Testis (tissue), 5 donors: ENCODE results near the gene PRKAG3. TPM values are rescaled to one million over a fixed set of nuclear protein-coding genes. Genes with fewer than 3 reads are reported as not detected.

Experiments
- DNase-seq: peaks from one replicate; pipeline ENCODE4 v3.0.0-alpha.2; 2019
- H3K27ac ChIP-seq, 2 donors: fragments of 200-600 bp; sonication (generic); one replicate each; pipeline ENCODE4 v1.5.1; 2019
- H3K27me3 ChIP-seq: fragments of 200-600 bp; sonication (generic); one replicate; pipeline ENCODE4 v1.5.1; 2019
- H3K36me3 ChIP-seq: fragments of 200-600 bp; sonication (generic); one replicate; pipeline ENCODE4 v1.5.1; 2017; ENCODE audit warnings: low read depth; ENCODE audit errors: missing control alignments
- H3K4me1 ChIP-seq: fragments of 200-600 bp; sonication (generic); one replicate; pipeline ENCODE4 v1.5.1; 2019
- H3K4me3 ChIP-seq, 2 donors: fragments of 200-600 bp; sonication (generic); one replicate each; pipeline ENCODE4 v1.5.1; 2017 to 2019
- H3K9me3 ChIP-seq: fragments of 200-600 bp; sonication (generic); one replicate; pipeline ENCODE4 v1.5.1; 2017
- POLR2A ChIP-seq: fragments of 450-650 bp; IDR thresholded peaks from one replicate; pipeline ENCODE4 v1.6.1; 2017; ENCODE audit warnings: antibody characterized with exemption, mild to moderate bottlenecking, moderate library complexity
- WGBS, 2 donors: methylation state at CpG; one replicate each; pipeline ENCODE4 v1.1.5; 2018; 5-methylcytosine and 5-hydroxymethylcytosine counted together
- intact Hi-C: fragments of 100-400 bp; cut with DNase I; formaldehyde crosslinking; loops from one replicate; pipeline ENCODE4 v1.15.1; 2023; ENCODE audit warnings: low total_unique reads
- long read RNA-seq, 2 donors: transcript quantifications; one replicate each; lab custom pipeline, GENCODE V29; 2026
- polyA plus RNA-seq: library from polyadenylated mRNA; stranded (reverse); fragments of 350-450 nt; fragmentation: Illumina TruSeq; extraction: RNeasy Lipid Tissue Mini Kit (QIAGEN cat#74804); gene quantifications from one replicate; pipeline ENCODE4 v1.2.3, GENCODE V29; 2014; ENCODE audit warnings: low read depth, low replicate concordance; ENCODE audit not compliant: insufficient read depth
- total RNA-seq, 2 donors: library from RNA; depleted of rRNA; stranded (reverse); fragments of >200 nt; gene quantifications; one replicate each; pipeline ENCODE4 v1.2.3, GENCODE V29; 2016
- TF ChIP-seq, protein P1 (sequence below), 3 experiments: fragments of 450-650 bp in 2 of 3; fragments of 200-600 bp in 1 of 3; sonication (generic) in 1 of 3; IDR thresholded peaks; one replicate each; pipeline ENCODE4 v1.5.1; 2016 to 2019; ENCODE audit warnings: antibody characterized with exemption in 3 of 3, mild to moderate bottlenecking in 2 of 3, moderate library complexity in 1 of 3

Gene PRKAG3
- total RNA-seq (under 1 TPM; 0.25 to 0.39 TPM), polyA plus RNA-seq (0.40 TPM)
- long read RNA-seq, donor 1 = 0 reads
- long read RNA-seq, donor 2 = 0 reads

DNA sequence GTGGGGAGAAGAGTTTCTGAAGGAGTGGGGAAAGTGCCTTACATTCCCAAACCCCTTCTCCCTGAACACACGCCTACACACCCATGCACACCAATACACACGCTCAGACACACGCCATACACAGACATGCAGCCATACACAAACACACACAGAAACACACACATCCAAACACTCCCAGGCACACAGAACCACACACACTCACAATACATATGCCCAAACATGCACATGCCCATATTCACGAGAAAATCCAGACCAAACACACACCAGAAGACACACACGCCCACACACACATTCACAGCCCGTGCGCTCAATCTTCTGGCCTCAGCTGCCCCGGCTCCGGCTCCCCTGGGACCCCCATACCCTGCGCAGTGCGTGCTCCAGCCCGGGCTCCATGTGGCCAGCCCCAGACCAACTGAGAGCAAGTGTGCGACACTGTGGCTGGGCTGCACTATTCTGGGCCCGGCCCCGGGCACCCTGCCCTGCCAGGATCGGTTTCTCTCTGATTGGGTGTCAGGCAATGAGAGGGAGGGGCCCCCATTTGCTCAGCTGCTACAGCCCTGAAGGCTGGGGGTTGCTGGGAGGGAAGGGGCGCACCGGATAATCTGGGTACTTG lies at the start of gene PRKAG3:
TSS of gene PRKAG3 (minus strand) at position 426 of the 613 bp plus-strand sequence.
- H3K27ac ChIP-seq = no peak within 1 kb of the TSS
- no peak for DNase-seq
- no peaks in the 10 kb centered on the region for H3K27me3 ChIP-seq
- no peak within 1 kb of the TSS for H3K4me3 ChIP-seq
- intact Hi-C loops = no loop called here
- WGBS, 2 donors = 75 to 80% methylated on average over 14 to 18 of the region's 18 CpGs
- H3K4me1 ChIP-seq = peaks cover 8% of the 10 kb centered on the region
- no peaks in the 10 kb centered on the region for H3K36me3 ChIP-seq
- TF ChIP-seq, protein P1, sequence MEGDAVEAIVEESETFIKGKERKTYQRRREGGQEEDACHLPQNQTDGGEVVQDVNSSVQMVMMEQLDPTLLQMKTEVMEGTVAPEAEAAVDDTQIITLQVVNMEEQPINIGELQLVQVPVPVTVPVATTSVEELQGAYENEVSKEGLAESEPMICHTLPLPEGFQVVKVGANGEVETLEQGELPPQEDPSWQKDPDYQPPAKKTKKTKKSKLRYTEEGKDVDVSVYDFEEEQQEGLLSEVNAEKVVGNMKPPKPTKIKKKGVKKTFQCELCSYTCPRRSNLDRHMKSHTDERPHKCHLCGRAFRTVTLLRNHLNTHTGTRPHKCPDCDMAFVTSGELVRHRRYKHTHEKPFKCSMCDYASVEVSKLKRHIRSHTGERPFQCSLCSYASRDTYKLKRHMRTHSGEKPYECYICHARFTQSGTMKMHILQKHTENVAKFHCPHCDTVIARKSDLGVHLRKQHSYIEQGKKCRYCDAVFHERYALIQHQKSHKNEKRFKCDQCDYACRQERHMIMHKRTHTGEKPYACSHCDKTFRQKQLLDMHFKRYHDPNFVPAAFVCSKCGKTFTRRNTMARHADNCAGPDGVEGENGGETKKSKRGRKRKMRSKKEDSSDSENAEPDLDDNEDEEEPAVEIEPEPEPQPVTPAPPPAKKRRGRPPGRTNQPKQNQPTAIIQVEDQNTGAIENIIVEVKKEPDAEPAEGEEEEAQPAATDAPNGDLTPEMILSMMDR (IDR thresholded peaks at IDR 0.05) = no peak
- no peak for TF ChIP-seq POLR2A
- no peaks in the 10 kb centered on the region for H3K9me3 ChIP-seq

DNA sequence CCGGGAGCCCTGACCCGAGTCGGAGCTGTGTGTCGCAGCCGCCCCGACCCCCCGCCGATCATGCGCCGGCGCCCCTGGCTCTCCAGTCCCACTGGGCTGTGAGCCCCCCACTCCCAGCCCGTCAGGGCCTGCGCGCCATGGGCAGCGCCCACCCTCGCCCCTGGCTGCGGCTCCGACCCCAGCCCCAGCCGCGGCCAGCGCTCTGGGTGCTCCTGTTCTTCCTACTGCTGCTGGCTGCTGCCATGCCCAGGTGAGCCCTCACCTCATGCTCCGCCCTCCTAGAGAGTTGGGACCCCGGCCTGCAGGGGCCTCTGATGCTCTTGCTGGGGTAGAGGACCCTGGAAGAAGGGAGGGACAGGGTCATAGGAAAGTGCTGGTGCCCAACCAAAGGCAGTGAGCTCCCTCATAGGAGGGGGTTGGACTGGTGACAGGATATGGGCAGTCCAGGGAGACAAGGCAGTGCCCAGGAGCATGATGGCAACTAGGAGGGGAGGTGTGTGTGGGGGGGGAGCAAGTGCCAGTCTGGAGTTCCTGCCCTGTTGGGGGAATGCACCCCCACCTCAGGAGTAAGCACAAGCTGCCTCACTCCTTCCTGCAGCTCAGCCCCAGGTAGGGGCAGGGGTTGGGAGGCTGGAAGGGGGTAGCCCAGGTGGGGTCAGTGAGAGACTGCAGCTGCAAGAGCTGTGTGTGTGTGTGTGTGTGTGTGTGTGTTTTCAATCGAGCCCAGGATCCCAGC lies 49.4 kb upstream of the PRKAG3 start:
- 27 to 50% methylated on average over 1 to 13 of the region's 24 CpGs for WGBS, 2 donors
- Histone ChIP-seq H3K27me3 (no peaks in the 10 kb centered on the region), H3K4me1 (peaks cover 22% of the 10 kb centered on the region), H3K4me3 (peak overlapping the region in 1 of 2 donors; percentile 35), H3K27ac (no peak overlapping the region), H3K9me3 (no peaks in the 10 kb centered on the region), H3K36me3 (no peaks in the 10 kb centered on the region)
- DNase-seq = no peak
- intact Hi-C loops = no loop called here
- no peak for TF ChIP-seq POLR2A
- TF ChIP-seq, protein P1 (IDR thresholded peaks at IDR 0.05) = no peak

DNA sequence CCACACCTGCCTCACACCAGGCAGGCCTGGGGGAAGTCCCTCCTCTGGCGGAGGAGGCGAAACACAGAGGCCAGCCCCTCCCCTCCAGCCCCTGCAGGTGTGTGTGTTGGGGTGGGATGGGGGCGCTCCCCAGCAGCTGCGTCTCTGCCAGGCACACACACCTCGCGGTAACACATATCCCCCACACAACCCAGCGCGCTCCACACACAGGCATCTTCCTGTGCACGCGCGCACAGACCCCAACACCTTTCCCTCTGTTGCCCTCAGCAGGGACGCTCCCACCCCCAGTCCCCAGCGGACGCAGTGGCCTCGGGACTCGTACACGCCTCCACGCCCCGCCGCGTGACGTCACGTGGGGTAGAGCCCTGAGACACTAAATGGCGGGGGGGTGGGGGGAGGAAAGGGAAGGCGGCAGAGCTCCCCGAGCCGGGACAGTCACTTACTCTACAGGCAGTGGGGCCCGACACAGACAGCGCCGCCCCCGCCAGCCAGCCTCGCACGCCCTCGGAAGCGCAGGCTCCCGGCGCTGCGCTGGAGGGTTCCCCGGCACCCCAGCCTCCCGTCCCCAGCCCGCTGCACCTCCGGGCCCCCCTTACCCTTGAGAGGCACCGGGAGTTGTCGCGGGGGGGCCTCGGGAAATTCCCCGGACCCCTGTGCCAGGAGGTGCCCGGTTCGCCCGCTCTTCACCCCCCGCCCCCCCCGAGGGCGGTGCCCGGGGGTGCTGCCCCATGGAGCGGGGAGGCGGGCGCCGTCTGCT lies 48.7 kb upstream of the PRKAG3 start, which contains the start of gene WNT10A:
TSS of gene WNT10A (plus strand) at position 751 of the 757 bp plus-strand sequence. CDS start 144 bp downstream, outside the sequence.
- intact Hi-C loops = no loop called here
- H3K27ac ChIP-seq = no peak within 1 kb of the TSS
- WGBS, 2 donors = 1 to 3% methylated on average over 13 to 43 of the region's 58 CpGs
- peak within 1 kb of the TSS in 1 of 2 donors; percentile 35 for H3K4me3 ChIP-seq
- DNase-seq = no peak
- H3K9me3 ChIP-seq = no peaks in the 10 kb centered on the region
- no peaks in the 10 kb centered on the region for H3K36me3 ChIP-seq
- peaks cover 24% of the 10 kb centered on the region for H3K4me1 ChIP-seq
- TF ChIP-seq POLR2A = no peak
- TF ChIP-seq, protein P1 (IDR thresholded peaks at IDR 0.05) = no peak
- no peaks in the 10 kb centered on the region for H3K27me3 ChIP-seq

DNA sequence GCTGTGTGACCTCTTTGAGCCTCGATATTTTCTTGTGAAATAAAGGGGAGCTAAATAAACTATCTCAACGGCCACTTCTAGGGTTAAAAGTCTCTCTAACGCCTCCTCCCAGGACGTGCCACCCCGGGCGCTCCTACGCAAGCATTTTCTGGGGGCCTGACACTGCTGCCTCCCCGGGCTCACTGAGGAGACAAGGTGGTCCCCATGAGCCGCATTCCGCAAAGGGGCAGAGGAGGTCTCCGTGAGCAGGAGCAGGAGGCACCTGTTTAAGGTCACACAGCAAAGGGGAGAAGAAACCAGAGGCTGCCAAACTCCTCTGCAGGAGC lies 48.1 kb upstream of the PRKAG3 start:
- no peaks in the 10 kb centered on the region for H3K9me3 ChIP-seq
- H3K4me1 ChIP-seq = peaks cover 24% of the 10 kb centered on the region
- peak overlapping the region in 1 of 2 donors; percentile 35 for H3K4me3 ChIP-seq
- DNase-seq = no peak
- H3K27me3 ChIP-seq = no peaks in the 10 kb centered on the region
- TF ChIP-seq, protein P1 (IDR thresholded peaks at IDR 0.05) = no peak
- no peak for TF ChIP-seq POLR2A
- intact Hi-C loops = no loop called here
- 0 to 17% methylated on average over 5 to 11 of the region's 11 CpGs for WGBS, 2 donors
- H3K36me3 ChIP-seq = no peaks in the 10 kb centered on the region
- H3K27ac ChIP-seq = no peak overlapping the region
